22Rv1 (cell line): ENCODE data around the gene CMTR2.

Experiments
- ZFX ChIP-seq: fragments of 450-650 bp; IDR thresholded peaks from 2 replicates; pipeline ENCODE4 v1.6.1; 2017; ENCODE audit warnings: antibody characterized with exemption, borderline replicate concordance
- TF ChIP-seq, protein P1 (sequence below): fragments of 450-650 bp; IDR thresholded peaks from 2 replicates; pipeline ENCODE4 v1.5.1; 2017; ENCODE audit warnings: mild to moderate bottlenecking

DNA sequence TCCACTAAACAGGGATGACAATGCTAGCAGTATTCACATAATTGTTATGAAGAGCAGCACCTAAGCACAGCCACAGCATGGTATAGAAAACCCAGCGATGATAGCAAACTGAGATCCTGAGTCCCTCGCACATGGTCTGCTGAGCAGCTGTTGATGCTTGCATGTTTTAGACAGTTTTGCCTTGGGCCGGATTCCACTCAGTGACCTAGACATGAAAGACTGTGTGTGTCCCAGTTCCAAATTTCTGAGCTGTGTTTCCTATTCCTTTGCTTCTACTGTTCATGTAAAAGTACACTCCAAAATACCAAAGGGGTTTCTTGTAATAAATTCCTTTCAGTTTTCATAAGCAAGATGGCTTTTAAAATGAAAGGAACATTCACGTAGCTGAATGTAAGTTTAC is 30.8 kb upstream of the CMTR2 start:
- TF ChIP-seq, protein P1, sequence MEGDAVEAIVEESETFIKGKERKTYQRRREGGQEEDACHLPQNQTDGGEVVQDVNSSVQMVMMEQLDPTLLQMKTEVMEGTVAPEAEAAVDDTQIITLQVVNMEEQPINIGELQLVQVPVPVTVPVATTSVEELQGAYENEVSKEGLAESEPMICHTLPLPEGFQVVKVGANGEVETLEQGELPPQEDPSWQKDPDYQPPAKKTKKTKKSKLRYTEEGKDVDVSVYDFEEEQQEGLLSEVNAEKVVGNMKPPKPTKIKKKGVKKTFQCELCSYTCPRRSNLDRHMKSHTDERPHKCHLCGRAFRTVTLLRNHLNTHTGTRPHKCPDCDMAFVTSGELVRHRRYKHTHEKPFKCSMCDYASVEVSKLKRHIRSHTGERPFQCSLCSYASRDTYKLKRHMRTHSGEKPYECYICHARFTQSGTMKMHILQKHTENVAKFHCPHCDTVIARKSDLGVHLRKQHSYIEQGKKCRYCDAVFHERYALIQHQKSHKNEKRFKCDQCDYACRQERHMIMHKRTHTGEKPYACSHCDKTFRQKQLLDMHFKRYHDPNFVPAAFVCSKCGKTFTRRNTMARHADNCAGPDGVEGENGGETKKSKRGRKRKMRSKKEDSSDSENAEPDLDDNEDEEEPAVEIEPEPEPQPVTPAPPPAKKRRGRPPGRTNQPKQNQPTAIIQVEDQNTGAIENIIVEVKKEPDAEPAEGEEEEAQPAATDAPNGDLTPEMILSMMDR: no peak
- TF ChIP-seq ZFX: no peak
